Karpas-422 (cell line): Measurements from ENCODE around the gene SYT6. TPM values are rescaled to one million over a fixed set of nuclear protein-coding genes. Genes with fewer than 3 reads are reported as not detected.

ENCODE experiments used
- DNase-seq: peaks from one replicate; pipeline ENCODE4 v3.0.0-alpha.2; 2015
- H2AFZ ChIP-seq: fragments of 200-600 bp; sonication (generic); 2 replicates; pipeline ENCODE4 v1.6.1; 2014; ENCODE audit warnings: antibody characterized with exemption, low read length, mixed read lengths
- H3K27ac ChIP-seq: fragments of 200-600 bp; sonication (generic); 2 replicates; pipeline ENCODE4 v1.5.1; 2014; ENCODE audit warnings: mild to moderate bottlenecking, low read length, moderate library complexity
- H3K27me3 ChIP-seq: fragments of 200-600 bp; sonication (generic); 2 replicates; pipeline ENCODE4 v1.6.1; 2014; ENCODE audit warnings: low read length, mixed read lengths
- H3K36me3 ChIP-seq: fragments of 200-600 bp; sonication (generic); 2 replicates; pipeline ENCODE4 v1.6.1; 2014; ENCODE audit warnings: low read length, mixed read lengths; ENCODE audit not compliant: insufficient read depth
- H3K4me1 ChIP-seq: fragments of 200-600 bp; sonication (generic); 2 replicates; pipeline ENCODE4 v1.6.1; 2014; ENCODE audit warnings: mild to moderate bottlenecking, low read length, mixed read lengths
- H3K4me2 ChIP-seq: fragments of 200-600 bp; sonication (generic); 2 replicates; pipeline ENCODE4 v1.6.1; 2014; ENCODE audit warnings: low read length, low read depth, mild to moderate bottlenecking; ENCODE audit not compliant: poor library complexity, severe bottlenecking
- H3K4me3 ChIP-seq: fragments of 200-600 bp; sonication (generic); 2 replicates; pipeline ENCODE4 v1.5.1; 2014; ENCODE audit warnings: mild to moderate bottlenecking, antibody characterized with exemption, low read length, mixed read lengths
- H3K79me2 ChIP-seq: fragments of 200-600 bp; sonication (generic); 2 replicates; pipeline ENCODE4 v1.6.1; 2014; ENCODE audit warnings: mild to moderate bottlenecking, low read length, mixed read lengths
- H3K9ac ChIP-seq: fragments of 200-600 bp; sonication (generic); 2 replicates; pipeline ENCODE4 v1.6.0; 2014; ENCODE audit warnings: low read length
- H3K9me2 ChIP-seq: fragments of 200-600 bp; sonication (generic), shearing (Covaris generic); replicated peaks from 2 replicates; pipeline ENCODE4 v1.6.0; 2014; ENCODE audit warnings: mild to moderate bottlenecking, low read length, moderate library complexity; ENCODE audit not compliant: insufficient read depth
- H3K9me3 ChIP-seq: fragments of 300-700, 200-600 bp; sonication (generic); 2 replicates; pipeline ENCODE4 v1.6.1; 2014; ENCODE audit warnings: low read length, mixed read lengths
- H4K20me1 ChIP-seq: fragments of 200-600 bp; sonication (generic); 2 replicates; pipeline ENCODE4 v1.6.1; 2014; ENCODE audit warnings: mild to moderate bottlenecking, antibody characterized with exemption, low read length, low read depth; ENCODE audit not compliant: insufficient read depth
- total RNA-seq: library from RNA; depleted of rRNA; stranded (reverse); fragments of >200 nt; shearing (Covaris generic); gene quantifications from 2 replicates; pipeline ENCODE4 v1.2.3, GENCODE V29; 2014; ENCODE audit warnings: low replicate concordance

SYT6 gene
- total RNA-seq, 1 experiment from 2014 or later: not detected

DNA sequence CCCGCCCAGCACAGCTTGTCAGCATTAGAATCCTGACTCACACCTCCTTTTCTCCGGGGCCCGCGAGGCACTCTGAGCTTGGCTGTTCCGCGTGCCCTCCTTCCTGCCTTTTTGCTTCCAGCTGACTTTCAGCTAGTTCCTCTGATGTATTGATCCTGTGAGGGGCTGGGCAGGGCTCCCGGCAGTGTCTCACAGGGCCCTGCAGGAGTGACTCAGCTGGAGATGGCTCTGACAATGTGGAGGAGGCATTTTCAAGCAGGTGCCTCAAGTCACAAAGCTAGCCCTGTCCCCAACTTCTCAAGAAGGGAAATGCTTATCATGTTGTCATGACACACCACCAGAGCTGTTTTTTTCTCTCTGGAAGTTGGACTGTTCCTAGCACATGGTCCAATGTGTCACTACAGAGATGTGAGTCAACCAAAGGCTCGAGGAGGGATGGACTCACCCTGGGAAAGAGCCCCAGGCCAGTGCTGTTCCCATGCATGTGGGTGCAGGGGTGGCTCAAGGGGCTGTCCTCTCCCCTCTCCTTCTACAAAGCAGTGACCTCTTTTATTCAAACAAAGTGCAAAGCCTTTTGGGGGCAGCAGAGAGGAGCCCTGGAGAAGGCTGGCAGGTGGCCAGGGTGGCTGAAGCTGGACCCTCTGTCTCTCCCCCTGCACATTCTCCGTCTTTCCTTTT, 30.6 kb downstream of the SYT6 start:
- Histone ChIP-seq H4K20me1 (no peaks in the 10 kb centered on the region), H3K4me3 (no peak overlapping the region), H3K4me1 (no peaks in the 10 kb centered on the region), H3K27me3 (no peaks in the 10 kb centered on the region), H3K9ac (no peak overlapping the region), H3K4me2 (no peak overlapping the region), H2AFZ (no peak overlapping the region), H3K79me2 (no peaks in the 10 kb centered on the region), H3K27ac (no peak overlapping the region), H3K36me3 (no peaks in the 10 kb centered on the region), H3K9me2 (no peaks in the 10 kb centered on the region), H3K9me3 (no peaks in the 10 kb centered on the region)
- no peak for DNase-seq

DNA sequence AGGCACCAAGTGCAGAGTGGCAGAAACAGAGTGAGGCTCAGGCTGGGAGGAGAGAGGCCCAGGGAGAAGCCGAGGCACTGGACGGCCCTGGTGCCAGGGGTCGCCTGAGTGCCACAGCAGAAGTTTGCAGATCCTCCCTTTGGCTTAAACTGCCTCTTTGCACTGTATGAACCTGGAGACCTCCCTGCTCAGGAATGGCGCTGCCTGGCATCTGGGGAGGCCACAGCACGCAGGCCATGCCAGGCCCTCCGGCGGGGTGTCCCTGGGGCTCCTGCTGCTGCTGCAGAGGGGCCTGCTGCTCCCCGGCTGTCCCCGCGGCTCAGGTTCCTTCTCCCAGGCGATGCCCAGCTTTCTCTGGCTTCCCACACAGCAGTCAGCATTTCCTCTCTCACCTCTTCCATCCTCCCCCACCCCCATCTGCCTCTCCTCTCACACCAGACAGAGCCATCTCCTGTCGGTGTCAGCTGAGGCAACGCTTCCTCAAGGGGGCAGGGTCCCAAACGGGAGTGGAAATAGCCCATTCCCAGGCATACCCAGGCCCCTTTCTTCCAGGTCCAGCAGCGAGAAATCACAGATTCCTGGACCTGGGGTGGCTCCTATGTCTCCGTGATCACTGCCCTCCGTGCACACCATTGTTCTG, 35.2 kb downstream of the SYT6 start:
- no peak for DNase-seq
- Histone ChIP-seq H3K79me2 (no peaks in the 10 kb centered on the region), H3K9me2 (no peaks in the 10 kb centered on the region), H3K4me2 (no peak overlapping the region), H3K9me3 (no peaks in the 10 kb centered on the region), H3K36me3 (no peaks in the 10 kb centered on the region), H3K4me1 (0 out of 2 replicates have a peak, but pooled peaks cover 2% of the 10 kb centered on the region), H3K9ac (no peak overlapping the region), H4K20me1 (no peaks in the 10 kb centered on the region), H3K4me3 (no peak overlapping the region), H3K27me3 (no peaks in the 10 kb centered on the region), H2AFZ (no peak overlapping the region), H3K27ac (no peak overlapping the region)

- no peaks in the 10 kb centered on the region for H3K27me3 ChIP-seq
- 0 out of 2 replicates have a peak, but pooled peaks cover 2% of the 10 kb centered on the region for H3K4me1 ChIP-seq
- H3K9ac ChIP-seq: no peak overlapping the region
- DNase-seq: no peak
- H4K20me1 ChIP-seq: no peaks in the 10 kb centered on the region
- H3K4me2 ChIP-seq: no peak overlapping the region
- no peak overlapping the region for H3K27ac ChIP-seq
- H2AFZ ChIP-seq: no peak overlapping the region
- H3K79me2 ChIP-seq: no peaks in the 10 kb centered on the region
- H3K9me3 ChIP-seq: no peaks in the 10 kb centered on the region
- H3K9me2 ChIP-seq: no peaks in the 10 kb centered on the region
- no peak overlapping the region for H3K4me3 ChIP-seq
- H3K36me3 ChIP-seq: no peaks in the 10 kb centered on the region
These were observed 36.0 kb downstream of the SYT6 start for GRCh38 chr1:114117654-114118053.

DNA sequence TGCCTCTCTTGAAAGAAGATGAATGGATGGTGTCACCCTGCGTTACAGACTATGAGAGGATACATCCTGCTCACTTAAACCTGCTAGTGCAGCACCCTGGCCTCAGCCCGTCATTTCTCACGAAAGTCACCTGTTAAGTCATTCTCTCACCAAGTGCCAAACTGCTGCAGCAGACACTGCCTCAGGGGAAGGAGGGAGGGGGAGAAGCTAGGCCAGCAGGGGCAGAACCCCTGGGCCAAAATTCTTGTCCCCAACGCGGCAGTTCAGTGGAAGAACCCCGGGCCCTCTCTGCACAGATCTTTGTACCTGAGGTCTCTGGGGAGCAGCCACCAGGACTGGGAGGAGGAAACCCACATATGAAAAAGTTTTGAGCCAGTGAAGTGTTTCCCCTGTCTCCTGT, 37.6 kb downstream of the SYT6 start:
- no peak overlapping the region for H3K4me3 ChIP-seq
- H3K27ac ChIP-seq: no peak overlapping the region
- H4K20me1 ChIP-seq: no peaks in the 10 kb centered on the region
- no peak for DNase-seq
- no peak overlapping the region for H2AFZ ChIP-seq
- H3K9ac ChIP-seq: no peak overlapping the region
- no peaks in the 10 kb centered on the region for H3K79me2 ChIP-seq
- no peak overlapping the region for H3K4me2 ChIP-seq
- H3K4me1 ChIP-seq: 0 out of 2 replicates have a peak, but pooled peaks cover 2% of the 10 kb centered on the region
- H3K27me3 ChIP-seq: no peaks in the 10 kb centered on the region
- H3K9me2 ChIP-seq: no peaks in the 10 kb centered on the region
- no peaks in the 10 kb centered on the region for H3K36me3 ChIP-seq
- no peaks in the 10 kb centered on the region for H3K9me3 ChIP-seq

DNA sequence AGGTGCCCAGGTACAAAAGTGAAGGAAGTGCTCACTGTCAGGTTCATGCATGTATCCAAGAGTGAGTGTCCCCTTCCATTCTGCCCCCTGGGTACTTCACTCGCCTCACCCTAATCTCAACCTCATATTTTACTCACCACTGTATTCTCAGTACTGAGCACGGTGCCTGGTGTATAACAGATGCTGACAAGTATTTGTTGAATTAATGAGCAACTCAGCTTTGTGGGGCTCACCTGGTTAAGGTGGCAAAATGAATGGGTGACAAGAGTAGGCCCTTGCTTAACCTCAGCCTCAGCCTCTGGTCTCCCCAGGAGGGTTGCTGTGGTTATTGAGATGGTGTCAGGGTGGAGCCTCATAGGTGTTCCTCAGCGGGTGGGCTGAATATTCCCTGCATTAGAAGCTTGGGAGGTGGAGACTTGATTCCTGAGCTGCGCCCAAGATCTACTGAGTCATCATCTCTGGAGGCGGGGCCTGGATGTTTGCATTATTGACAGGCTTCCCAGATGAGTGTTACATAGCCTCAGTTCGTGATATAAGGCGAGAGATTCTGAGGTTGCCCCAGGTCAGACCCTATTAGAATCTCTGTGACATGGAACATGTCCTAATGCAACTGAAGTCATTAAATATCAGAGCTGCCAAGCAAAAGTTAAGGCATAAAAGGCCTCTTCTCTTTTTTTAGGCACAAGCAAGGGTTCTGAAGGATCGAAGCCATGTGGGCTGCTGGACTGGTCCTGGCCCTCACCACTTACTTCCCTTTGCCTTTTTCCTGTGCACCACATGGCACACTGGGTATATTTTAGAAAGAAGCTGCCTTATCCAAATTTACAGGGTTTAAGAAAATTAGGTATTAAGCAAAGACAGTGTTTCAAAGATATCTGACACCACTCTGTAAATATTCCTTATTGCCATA, 39.2 kb downstream of the SYT6 start:
- no peaks in the 10 kb centered on the region for H3K9me2 ChIP-seq
- no peaks in the 10 kb centered on the region for H3K36me3 ChIP-seq
- H3K79me2 ChIP-seq: no peaks in the 10 kb centered on the region
- H3K4me3 ChIP-seq: no peak overlapping the region
- no peak overlapping the region for H3K9ac ChIP-seq
- no peak overlapping the region for H2AFZ ChIP-seq
- H3K27me3 ChIP-seq: no peaks in the 10 kb centered on the region
- no peak overlapping the region for H3K4me2 ChIP-seq
- no peaks in the 10 kb centered on the region for H4K20me1 ChIP-seq
- DNase-seq: no peak
- 0 out of 2 replicates have a peak, but pooled peaks cover 2% of the 10 kb centered on the region for H3K4me1 ChIP-seq
- H3K27ac ChIP-seq: no peak overlapping the region
- no peaks in the 10 kb centered on the region for H3K9me3 ChIP-seq

GRCh38 chr1:114113411-114114184, 40.1 kb downstream of the SYT6 start:
- H4K20me1 ChIP-seq: no peaks in the 10 kb centered on the region
- H3K4me2 ChIP-seq: no peak overlapping the region
- no peak overlapping the region for H3K9ac ChIP-seq
- no peak for DNase-seq
- no peaks in the 10 kb centered on the region for H3K9me2 ChIP-seq
- no peaks in the 10 kb centered on the region for H3K9me3 ChIP-seq
- H3K4me1 ChIP-seq: 0 out of 2 replicates have a peak, but pooled peaks cover 2% of the 10 kb centered on the region
- H3K36me3 ChIP-seq: no peaks in the 10 kb centered on the region
- no peak overlapping the region for H3K27ac ChIP-seq
- no peaks in the 10 kb centered on the region for H3K27me3 ChIP-seq
- H2AFZ ChIP-seq: no peak overlapping the region
- no peaks in the 10 kb centered on the region for H3K79me2 ChIP-seq
- no peak overlapping the region for H3K4me3 ChIP-seq

GRCh38 chr1:114112775-114113174, 40.9 kb downstream of the SYT6 start:
- Histone ChIP-seq H3K27me3 (no peaks in the 10 kb centered on the region), H3K79me2 (no peaks in the 10 kb centered on the region), H2AFZ (no peak overlapping the region), H3K9me3 (no peaks in the 10 kb centered on the region), H3K4me2 (no peak overlapping the region), H3K36me3 (no peaks in the 10 kb centered on the region), H3K27ac (no peak overlapping the region), H3K4me3 (no peak overlapping the region), H3K4me1 (0 out of 2 replicates have a peak, but pooled peaks cover 2% of the 10 kb centered on the region), H4K20me1 (no peaks in the 10 kb centered on the region), H3K9me2 (no peaks in the 10 kb centered on the region), H3K9ac (no peak overlapping the region)
- no peak for DNase-seq
